DOHH2 (cell line): ENCODE results near the gene MARCHF6.

ENCODE experiments used
- EZH2phosphoT487 ChIP-seq: fragments of 200-600 bp; sonication (generic); IDR thresholded peaks from 2 replicates; pipeline ENCODE4 v1.6.1; 2017; ENCODE audit warnings: borderline replicate concordance, mild to moderate bottlenecking, antibody characterized with exemption, low read length, moderate library complexity, mixed read lengths
- TF ChIP-seq, protein P1 (sequence below): fragments of 200-600 bp; sonication (generic); IDR thresholded peaks from one replicate; pipeline ENCODE4 v1.5.1; 2014; ENCODE audit warnings: antibody characterized with exemption, mild to moderate bottlenecking, low read depth, low read length; ENCODE audit not compliant: poor library complexity, severe bottlenecking

- TF ChIP-seq, protein P1, sequence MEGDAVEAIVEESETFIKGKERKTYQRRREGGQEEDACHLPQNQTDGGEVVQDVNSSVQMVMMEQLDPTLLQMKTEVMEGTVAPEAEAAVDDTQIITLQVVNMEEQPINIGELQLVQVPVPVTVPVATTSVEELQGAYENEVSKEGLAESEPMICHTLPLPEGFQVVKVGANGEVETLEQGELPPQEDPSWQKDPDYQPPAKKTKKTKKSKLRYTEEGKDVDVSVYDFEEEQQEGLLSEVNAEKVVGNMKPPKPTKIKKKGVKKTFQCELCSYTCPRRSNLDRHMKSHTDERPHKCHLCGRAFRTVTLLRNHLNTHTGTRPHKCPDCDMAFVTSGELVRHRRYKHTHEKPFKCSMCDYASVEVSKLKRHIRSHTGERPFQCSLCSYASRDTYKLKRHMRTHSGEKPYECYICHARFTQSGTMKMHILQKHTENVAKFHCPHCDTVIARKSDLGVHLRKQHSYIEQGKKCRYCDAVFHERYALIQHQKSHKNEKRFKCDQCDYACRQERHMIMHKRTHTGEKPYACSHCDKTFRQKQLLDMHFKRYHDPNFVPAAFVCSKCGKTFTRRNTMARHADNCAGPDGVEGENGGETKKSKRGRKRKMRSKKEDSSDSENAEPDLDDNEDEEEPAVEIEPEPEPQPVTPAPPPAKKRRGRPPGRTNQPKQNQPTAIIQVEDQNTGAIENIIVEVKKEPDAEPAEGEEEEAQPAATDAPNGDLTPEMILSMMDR, result no peak
- TF ChIP-seq EZH2phosphoT487, result no peak
Measured at GRCh38 chr5:10352430-10353240, 860 bp upstream of the MARCHF6 start.
